Subcutaneous adipose tissue (tissue), 4 donors: ENCODE results near the gene HTD2. TPM values are rescaled to one million over a fixed set of nuclear protein-coding genes. Genes with fewer than 3 reads are reported as not detected.

ENCODE experiments used
- total RNA-seq, 4 donors: library from RNA; depleted of rRNA; stranded (reverse); fragments of >200 nt; gene quantifications; one replicate each; pipeline ENCODE4 v1.1.0, GENCODE V29; 2016
- TF ChIP-seq, protein P1 (sequence below): fragments of 450-650 bp; IDR thresholded peaks from one replicate; pipeline ENCODE4 v1.5.1; 2016; ENCODE audit warnings: low read depth, mild to moderate bottlenecking, control low read depth, antibody characterized with exemption, moderate library complexity

Gene HTD2
- total RNA-seq, 4 donors from 2014 or later: 6.4 to 18.6 (median 13.9) TPM

DNA sequence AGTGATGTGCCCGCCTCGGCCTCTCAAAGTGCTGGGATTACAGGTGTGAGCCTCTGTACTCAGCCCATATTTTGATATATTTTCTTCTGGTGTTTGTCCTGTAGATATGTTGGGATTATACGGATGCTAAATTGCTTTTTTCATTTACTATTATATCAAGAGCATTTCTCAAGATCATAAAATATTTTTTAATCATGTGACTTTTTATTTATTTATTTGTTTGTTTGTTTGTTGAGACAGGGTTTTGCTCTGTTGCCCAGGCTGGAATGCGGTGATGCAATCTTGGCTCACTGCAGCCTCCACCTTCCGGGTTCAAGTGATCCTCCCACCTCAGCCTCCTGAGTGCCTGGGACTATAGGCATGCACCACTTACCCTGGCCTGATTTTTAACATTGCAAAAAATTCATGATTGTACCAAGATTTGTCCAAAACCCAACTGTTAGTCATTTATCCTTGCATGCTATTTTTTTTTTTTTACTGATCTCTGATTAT, 23.6 kb downstream of the HTD2 start:
- TF ChIP-seq, protein P1, sequence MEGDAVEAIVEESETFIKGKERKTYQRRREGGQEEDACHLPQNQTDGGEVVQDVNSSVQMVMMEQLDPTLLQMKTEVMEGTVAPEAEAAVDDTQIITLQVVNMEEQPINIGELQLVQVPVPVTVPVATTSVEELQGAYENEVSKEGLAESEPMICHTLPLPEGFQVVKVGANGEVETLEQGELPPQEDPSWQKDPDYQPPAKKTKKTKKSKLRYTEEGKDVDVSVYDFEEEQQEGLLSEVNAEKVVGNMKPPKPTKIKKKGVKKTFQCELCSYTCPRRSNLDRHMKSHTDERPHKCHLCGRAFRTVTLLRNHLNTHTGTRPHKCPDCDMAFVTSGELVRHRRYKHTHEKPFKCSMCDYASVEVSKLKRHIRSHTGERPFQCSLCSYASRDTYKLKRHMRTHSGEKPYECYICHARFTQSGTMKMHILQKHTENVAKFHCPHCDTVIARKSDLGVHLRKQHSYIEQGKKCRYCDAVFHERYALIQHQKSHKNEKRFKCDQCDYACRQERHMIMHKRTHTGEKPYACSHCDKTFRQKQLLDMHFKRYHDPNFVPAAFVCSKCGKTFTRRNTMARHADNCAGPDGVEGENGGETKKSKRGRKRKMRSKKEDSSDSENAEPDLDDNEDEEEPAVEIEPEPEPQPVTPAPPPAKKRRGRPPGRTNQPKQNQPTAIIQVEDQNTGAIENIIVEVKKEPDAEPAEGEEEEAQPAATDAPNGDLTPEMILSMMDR: no peak

GRCh38 chr3:58331593-58332152, 25.4 kb downstream of the HTD2 start:
- TF ChIP-seq, protein P1: no peak

- TF ChIP-seq, protein P1: no peak
Measured at GRCh38 chr3:58332575-58333188, 26.4 kb downstream of the HTD2 start, which contains the start of gene PXK. Gene PXK (plus strand): TSS chr3:58332892. CDS start chr3:58332989, 97 bp downstream.

DNA sequence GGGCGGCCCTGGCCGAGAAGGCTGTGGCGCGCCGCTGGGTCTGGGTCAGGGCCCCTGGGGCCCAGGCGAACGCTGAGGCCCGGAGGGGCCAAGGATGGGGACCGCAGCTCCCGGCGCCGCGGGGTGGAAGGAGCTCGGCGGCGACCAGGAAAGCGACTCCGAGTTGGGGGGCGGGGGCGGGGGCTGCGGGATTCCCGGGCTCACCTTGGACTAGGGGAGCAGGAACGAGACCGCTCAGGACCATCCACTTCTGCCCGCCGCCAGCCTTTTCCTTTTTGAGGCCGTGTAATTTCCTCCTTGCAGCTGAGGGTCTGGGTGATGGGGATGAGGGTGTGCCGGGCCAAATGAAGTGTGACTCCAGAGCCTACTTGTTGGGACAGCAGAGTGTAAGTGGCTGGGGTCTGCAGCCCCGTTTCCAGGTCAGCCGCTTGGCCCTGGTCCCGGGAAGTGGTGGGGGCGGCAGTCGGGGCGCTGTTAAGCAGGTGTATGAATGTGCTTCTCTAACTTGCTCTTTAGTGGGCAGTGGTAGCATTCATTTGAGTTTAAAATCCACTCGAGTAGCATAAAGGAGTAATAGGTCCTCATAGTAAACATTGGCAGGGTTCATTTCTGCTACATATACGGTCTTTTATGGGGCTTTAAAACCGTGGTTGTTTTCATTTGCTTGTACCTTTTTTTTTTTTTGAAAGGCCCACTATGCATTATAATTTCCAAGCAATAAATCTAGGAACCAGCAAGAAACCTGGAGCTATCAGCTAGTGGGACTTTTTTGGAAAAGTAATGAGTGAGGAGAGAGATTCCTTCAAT, 27.1 kb downstream of the HTD2 start:
- TF ChIP-seq, protein P1: no peak

DNA sequence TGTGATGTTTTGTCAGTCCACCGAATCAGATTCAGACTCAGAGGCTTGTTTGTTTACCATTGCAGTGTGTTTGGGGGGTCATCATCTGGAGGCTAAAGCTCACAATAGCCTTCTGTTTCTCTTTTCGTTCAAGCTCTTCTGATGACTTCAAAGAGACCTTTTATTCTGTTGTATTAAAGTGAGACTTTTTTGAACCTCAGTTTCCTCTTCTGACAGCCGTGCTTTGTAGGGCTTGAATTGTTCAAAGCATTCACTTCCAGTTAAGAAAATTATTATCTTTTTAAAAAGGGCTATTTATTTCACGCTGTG, 27.6 kb downstream of the HTD2 start:
- TF ChIP-seq, protein P1: no peak

GRCh38 chr3:58334506-58334884, 28.2 kb downstream of the HTD2 start:
- TF ChIP-seq, protein P1: no peak

DNA sequence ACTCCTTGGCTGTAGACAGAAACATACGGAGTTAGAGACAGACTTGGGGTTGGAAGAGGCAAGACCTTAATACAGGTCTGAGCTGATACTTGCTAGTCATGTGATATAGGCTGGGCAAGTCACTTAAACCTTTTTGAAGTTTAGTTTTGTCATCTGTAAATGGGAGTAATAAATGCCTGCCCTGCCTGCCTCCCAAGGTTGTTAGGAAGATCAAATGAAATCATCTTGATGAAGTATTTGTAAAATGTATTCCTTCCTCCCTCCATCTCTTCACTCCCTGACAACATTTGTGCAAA, 29.3 kb downstream of the HTD2 start:
- TF ChIP-seq, protein P1: no peak
